HG02840 (cell line): ENCODE measurements around the gene IGFLR1.
A peak's percentile ranks its signal among the peaks of the same experiment; 100 is the strongest.

ENCODE experiments used
- ATAC-seq: cut with Tn5 transposase; IDR thresholded peaks from one replicate; pipeline ENCODE4 v1.9.1; 2021; ENCODE audit warnings: mild to moderate bottlenecking, moderate library complexity, moderate number of reproducible peaks; ENCODE audit not compliant: unreplicated experiment, low FRiP score

IGFLR1 gene

DNA sequence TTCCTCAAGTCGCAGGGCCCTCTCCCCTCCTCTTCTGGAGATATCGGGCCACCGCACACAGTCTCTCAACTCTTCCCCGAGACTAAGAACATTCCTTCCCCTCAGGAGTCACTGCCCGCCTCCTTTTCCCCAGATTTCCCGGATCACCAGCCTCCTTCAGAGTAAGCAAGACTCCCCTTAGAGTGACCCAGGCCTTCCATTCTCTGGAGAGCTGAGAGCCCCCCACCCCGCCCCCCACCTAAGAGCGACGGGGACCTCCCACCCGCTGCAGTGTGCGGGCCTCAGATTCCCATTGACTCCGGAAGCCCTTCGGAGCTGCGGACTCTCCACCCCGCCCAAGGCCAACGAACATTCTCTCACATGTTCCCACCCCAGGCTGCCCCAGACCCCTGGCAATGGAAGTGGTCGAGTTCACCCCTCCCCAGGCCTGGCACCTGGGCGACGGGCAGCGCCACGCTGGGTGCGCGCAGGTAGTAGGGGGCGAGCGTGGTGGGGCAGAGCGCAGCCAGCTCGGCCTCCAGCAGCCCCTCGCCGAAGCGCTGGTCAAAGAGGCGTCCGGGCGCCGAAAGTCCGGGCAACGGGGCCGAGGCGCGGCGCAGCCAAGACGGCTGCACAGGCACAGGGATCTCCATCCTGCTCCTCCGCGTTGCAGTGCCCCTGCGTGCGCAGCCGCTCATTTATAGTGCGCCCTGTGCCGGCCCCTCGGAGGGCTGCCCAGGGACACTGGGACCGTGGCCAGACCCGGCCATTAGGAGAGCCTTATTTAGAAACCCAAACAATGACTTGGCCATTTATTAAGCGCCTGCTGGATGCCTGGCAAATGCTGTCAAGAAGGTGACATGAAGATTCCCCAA, 14.4 kb upstream of the IGFLR1 start, which contains the start of gene HSPB6:
TSS of gene HSPB6 (minus strand) at position 653 of the 854 bp plus-strand sequence. CDS start at position 632, 21 bp downstream.
- no peak for ATAC-seq

DNA sequence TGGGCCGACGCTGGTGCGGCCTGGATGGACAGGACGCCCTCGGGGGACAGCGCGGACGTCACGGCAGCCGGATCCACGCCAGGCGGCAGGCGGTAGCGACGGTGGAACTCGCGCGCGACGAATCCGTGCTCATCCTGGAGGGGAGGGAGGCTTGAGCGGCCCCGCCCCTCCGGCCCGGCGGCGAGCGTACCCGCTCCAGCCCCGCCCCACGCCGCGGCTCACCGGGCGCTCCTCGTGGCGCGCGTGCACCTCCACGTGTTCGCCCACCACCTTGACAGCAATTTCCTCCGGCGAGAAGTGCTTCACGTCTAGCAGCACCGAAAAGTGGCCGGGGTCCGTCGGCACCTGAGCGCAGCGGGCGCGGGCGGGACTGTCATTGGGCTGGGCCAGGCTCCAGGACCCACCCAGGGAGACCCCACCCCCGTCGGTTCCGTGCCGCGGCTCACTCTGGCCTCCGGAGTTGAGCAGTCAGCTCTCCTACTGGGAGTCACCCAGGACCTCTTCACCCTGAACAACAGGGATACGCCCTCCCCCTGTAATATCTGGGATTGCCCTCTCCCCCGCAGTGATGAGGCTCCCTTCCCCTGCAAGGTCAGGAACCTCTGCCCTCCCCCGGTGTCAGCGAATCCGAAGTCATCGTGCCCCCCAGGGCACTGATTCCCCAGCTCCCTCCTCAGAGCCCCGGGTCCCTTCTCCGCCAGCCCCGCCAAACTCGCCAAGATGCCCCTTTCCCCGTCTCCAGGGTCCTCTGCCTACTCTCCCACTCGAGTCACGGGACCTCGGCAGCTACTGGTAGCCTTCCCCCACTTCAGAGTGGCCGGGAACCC, 13.5 kb upstream of the IGFLR1 start:
- ATAC-seq: no peak

DNA sequence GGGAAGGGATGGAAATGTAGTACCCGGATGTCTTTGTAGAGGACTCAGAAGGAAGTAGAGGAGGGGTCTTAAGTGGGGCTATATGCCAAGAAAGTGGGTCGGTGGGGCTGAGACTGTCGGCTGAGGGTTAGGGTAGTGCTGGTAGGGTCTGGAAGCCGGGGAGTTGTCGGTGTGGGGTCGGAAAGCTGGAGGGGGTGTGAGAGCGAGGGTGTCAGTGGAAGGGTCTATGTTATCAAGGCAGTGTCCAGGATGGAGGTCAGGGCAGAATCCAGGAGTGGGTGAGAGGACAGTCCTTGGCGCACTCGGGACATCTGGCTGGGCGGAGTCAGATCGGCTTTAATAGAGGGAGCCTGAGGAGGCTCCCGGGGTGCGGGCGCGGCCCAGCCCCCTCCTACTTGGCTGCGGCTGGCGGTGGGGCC, 12.9 kb upstream of the IGFLR1 start:
- ATAC-seq: no peak

DNA sequence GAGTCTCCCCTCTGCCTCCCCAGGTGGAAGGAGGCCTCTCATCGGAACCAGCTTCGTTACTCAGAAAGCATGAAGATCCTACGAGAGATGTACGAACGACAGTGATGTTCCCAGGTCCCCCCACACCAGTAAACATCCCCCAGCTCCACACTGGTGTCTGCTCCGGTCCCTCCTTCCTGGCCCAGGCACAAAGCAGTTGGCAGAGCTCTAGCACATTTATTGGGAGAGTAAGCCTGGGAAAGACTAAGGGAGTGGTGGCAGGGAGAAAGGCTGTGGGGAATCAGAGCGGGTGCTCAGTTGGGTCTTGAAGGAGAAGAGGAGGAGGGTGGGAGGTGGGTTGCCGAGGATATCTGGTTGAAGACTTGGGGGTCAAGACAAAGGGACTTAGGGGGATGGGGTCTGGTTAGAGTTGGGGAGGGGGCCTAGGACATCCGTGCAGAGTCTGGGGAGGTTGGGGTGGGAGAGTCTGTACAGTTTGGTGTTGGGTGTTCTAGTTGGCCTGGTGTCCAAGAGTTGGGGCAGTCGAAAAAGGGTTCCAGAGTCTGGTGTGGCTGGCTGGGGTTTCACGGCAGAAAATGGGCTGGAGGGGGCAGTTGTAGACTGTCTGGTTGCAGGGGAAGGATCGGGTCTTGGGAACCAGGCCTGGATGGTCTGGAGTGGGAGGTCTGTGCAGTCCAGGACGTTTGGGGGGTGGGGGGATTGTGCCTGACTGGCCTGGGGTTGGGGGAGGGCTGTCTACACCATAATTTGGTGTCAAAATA, 12.3 kb upstream of the IGFLR1 start:
- ATAC-seq: no peak

DNA sequence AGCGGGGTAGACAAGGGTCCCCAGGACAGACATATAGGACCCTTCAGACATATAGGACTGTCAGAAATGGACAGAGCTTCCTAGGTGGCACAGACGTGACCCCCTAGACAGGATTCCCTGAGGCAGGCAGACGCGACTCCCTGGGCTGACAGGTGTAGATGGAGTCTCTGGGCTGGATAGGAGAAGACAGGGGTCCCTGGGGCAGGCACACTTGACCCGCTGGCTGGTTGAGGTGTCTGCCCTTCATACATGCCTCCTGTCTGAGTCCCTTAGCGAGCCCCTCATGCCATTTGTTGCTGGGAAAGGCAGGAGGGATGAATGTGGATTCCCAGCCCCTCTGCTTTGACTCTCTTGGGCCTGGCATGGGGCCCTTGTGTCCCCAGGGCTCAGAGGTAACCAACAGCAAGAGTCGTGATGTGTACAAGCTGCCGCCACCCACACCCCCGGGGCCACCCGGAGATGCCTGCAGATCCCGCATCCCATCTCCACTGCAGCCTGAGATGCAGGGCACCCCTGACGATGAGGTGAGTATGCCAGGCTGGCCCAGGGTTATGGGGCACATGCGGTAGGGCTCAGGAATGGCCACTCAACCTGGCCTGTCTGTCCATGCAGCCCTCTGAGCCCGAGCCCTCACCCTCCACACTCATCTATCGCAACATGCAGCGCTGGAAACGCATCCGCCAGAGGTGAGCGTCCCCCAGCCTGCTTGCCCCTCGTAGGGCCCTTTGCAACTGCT, 11.6 kb upstream of the IGFLR1 start:
- ATAC-seq: no peak

DNA sequence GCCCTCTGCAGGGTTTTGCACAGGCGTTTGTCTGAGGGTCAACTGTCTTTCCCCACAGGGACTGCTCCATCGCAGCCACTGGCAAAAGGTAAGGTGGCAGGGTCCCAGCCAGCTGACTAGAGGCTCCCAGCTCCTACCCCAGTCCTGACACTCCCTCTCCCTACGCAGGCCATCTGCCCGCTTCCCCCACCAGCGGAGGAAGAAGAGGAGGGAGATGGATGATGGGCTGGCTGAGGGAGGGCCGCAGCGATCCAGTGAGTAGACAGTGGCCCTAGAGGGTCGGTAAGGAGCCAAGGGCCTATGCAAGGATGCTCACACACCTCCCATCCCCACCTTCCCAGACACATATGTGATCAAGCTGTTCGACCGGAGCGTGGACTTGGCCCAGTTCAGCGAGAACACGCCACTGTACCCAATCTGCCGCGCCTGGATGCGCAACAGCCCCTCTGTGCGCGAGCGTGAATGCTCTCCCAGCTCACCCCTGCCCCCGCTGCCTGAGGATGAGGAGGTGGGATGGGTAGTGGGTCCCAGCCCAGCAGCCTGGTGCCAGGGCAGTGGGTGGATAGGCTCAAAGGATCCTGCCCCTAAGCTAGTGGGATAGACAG, 10.6 kb upstream of the IGFLR1 start:
- no peak for ATAC-seq

DNA sequence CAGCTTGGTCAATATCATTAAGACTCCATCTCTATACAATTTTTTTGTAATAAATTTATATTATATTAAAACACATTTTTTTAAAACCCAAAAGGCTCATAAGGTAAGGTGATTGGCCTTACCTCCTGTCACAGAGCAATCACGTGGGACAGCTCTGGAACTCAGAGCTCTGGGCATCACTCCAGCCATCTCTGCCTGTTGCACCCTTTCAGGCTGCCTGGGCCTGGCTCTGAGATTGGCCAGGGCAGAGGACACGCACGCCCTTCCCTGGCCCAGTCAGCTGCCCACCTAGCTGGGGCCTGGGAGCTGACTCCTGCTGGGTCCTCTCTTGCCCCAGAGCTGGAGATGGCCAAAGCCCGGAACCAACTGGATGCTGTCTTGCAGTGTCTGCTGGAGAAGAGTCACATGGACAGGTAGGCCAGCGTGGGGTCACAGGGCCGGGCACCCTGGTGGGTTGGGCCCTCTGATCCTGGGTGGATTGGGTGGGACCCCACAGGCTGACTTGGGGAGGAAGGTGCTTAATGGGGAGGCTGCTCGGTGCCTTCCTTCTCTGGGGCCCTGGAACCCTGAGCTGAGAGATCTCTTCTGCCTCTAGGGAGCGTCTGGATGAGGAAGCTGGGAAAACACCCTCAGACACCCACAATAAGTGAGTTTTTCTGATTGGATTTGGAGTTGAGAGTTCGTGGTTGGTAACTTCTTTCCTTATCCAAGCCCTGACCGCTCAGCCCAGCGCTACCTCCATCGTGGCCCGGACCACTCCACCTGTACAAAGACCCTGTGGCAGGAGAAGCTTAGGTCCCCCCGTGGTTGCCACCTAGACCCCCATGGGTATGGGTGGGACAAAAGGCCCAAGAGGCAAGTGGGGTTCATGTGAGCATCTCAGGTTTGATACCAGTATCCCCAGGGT, 9.8 kb upstream of the IGFLR1 start:
- ATAC-seq: no peak

DNA sequence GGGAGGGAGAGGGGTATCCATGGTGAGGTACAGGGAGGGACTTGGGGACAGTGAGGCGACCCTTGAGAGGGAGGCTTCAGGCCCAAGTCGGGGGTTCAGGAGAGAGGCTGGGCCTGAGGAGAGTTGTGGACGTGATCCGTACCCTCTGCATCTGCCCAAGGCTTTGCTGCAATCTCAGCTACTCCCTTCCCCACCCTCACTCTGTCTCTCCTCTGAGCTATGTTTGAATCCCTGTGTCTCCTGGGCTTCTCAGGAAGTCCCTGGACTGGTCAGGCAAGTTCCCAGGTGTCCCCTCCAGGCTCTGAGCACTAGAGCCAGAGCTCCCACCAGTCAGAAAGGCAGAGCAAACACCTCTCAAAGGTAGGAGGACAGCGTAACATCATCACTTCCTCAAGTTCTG, 7.9 kb upstream of the IGFLR1 start:
- ATAC-seq: no peak

DNA sequence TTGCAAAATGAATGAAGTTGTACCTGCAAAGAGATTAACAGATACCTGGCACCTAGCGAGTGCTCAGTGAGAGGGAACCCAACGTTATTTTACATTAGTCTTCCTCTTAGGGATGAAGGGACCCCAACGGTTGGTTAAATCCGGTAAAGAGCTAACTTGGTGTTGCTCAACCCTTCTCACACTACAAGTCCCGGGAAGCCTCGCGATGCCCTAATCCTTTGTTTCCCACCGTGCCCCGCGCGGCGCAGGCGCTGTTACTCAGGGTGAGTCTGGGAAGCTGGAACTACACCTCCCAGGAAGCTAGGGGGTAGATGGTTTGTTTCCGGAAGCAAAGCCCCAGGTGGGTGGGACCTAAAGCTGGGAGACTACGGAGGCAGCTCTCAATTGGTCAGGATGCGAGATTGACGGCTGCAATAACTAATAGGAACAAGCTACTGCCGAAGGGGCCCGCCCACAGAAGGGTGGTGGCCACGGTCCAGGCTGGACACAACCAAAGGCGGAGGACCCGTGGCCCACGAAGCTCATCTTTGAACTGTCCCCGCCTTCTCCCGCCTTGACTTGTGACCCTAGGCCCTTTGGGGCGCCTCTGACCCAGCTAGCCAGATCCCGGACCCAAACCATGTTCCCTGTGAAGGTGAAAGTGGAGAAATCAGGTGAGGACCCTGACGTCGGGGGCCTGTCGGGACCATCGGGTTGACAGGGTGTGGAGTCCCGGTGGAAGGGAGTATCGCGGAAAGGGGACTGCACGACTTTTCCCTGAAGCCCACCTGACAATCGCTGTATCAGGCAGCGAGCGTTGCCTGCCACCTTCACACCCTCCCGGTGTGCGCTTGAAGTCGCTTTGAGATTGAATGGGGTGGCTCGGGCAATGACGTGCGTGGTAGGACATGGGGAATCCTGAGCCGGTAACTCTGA, 6.1 kb upstream of the IGFLR1 start, which contains the start of gene LIN37:
TSS of gene LIN37 (plus strand) at position 471 of the 915 bp plus-strand sequence. CDS start at position 620, 149 bp downstream.
- ATAC-seq: peak; percentile 63

DNA sequence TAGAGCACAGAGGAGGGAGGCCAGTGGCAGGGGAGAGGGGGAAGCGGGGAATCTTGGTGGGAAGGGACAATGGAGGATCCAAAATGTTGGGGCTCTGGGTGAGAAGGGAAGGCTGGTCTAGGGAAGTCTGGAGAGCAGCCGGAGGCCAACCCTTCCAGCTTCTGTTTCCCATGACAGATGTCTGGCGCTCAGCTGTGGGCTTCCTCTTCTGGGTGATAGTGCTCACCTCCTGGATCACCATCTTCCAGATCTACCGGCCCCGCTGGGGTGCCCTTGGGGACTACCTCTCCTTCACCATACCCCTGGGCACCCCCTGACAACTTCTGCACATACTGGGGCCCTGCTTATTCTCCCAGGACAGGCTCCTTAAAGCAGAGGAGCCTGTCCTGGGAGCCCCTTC, 4.3 kb upstream of the IGFLR1 start:
- ATAC-seq: no peak

DNA sequence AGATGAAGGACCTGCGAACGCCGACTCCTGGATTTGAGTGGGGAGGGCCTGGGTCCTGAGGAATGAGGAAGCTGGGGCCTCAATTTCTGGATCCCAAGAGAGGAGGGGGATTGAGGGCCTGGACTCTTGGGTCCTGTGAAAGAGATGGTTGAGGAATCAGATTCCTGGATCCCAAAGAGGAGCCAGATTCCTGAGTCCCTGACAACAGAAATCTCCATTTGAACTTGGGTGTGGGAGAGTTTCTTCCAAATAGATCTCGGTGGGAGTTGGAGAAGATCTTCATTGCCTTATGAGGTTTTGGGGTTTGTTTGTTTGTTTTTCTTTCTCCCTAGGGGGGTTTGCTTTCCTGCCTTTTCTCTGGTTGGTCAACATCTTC, 3.8 kb upstream of the IGFLR1 start:
- no peak for ATAC-seq

DNA sequence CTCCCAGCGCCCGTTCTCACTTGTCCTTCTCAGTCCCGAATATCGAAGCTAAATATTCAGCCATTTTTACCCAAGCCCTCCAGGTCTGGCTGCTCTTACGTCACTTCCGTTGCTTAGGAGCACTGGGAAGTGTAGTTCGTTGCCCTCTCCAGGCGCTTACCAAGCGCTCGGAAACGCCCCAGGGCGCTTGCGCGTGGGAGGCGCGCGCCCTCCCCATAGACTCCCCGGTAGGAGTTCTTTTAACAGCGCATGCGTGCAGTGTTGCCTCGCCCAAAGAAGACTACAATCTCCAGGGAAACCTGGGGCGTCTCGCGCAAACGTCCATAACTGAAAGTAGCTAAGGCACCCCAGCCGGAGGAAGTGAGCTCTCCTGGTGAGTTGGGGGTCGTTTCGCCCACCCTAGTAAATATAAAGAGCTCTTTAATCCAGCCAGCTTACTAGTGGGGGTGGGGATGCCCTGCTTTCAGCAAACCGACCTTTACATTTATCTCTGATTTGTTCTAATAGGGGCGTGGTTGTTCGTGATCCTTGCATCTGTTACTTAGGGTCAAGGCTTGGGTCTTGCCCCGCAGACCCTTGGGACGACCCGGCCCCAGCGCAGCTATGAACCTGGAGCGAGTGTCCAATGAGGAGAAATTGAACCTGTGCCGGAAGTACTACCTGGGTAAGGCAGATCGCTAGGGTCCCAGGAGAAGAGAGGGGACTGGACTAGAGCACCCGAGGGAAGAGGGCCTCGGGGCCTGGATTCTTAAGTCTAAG, 3.3 kb upstream of the IGFLR1 start, which contains the start of the genes PSENEN and U2AF1L4:
TSS of gene PSENEN (plus strand) at position 324 of the 759 bp plus-strand sequence. CDS start at position 604, 280 bp downstream.
TSS of gene U2AF1L4 (minus strand) at position 91 of the 759 bp plus-strand sequence. CDS start at position 64, 27 bp downstream.
- peak; percentile 47 for ATAC-seq

DNA sequence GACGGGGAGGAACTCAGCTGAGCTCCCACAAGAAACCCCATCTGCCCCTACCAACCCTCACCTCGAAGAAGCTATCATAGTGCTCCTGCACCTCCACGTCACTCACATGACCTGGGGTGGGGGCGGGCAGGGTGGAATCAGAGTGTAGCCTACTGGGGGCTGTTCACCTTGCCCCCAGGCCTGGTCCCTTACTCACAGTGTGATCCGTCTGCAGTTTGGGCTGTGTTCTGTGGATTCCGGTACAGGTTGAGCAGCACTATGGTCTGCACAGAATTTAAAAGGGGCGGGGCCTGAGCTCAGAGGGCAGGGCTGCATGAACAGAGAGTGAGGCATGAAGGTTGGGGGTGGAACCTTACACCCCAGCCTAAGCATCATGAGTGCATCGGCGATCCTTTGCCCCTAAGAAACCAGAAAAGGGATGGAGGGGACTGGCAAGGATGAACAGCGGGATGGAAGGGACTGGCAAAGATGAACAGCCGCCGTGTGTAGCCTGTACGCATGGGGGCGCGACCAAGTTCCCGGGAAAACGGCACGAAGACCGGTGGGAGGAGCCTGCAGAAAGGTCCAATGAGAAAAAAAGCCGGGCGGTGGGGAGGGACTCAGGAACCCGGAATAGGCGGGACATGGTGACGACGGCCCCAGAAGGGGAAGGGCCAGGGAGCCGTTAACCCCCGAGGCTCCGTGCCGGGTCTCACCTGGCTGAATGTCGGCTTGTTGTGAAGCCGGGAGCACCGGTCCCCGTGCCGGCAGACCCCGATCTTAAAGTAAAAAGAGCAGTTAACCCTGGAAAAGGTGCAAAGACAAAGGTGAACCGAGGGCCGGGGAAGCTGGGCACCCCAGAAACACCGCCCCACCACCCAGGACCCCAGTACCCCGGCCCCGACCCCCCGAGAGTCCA, 2.4 kb upstream of the IGFLR1 start:
- peak; percentile 38 for ATAC-seq

DNA sequence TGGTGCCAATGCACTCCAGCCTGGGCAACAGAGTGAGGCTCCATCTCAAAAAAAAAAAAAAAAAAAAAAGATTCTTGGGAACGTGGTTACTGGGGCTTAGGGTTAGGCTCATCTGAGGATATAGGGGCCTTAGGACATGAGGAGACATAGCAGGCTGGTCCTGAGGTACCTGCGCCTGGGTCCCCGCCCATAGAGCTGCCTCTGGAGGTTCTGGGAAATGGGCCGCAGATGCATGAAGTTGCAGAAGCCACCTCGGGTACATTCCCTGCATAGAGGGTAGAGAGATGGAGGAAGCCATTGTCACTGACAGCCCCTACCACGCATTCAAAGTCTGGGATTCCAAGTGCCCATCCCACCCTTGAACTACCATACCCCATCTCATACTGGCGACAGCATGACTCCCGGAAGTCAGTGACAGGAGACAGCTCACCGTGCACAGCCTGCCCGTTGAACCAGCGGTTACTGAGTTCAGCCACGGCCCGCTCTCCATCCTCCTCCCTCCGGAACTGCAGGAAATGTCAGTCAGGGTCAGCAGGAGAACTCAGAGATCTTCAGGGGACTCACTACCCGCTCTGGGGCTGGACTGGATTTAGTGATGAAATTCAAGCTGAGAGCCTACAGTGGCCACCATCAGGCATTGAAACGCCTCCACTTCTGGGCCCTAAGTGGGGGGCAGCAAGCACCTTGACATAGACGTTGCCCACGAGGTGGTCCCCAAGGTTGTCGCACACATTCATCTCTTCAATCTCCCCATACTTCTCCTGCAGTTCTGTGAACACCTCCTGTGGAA, 1.6 kb upstream of the IGFLR1 start:
- no peak for ATAC-seq

DNA sequence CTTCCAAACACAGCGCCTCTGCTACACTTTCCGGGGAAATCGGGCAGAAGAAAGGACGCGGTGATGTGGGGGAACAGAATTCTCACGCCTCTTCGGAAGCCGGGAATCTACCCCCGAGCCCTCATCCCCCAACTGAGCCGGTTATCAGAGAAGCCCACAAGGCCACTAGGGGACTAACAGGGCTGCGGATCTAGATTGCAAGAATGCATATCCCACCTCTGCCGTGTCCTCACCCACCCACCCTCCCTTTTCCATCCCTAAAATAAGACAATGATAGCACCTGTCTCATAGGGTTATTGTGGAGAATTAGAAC, 1.1 kb downstream of the IGFLR1 start:
- no peak for ATAC-seq
